Heart left ventricle (tissue), 16 donors: Measurements from ENCODE around the gene ARAF. TPM values are rescaled to one million over a fixed set of nuclear protein-coding genes. Genes with fewer than 3 reads are reported as not detected.

ENCODE experiments used
- ATAC-seq, 4 donors: fragments of 200-7000 bp; cut with Tn5 transposase; one replicate each; pipeline ENCODE4 v1.9.1; 2020 to 2022; ENCODE audit warnings: moderate library complexity in 4 of 4, mild to moderate bottlenecking in 3 of 4, moderate number of reproducible peaks in 1 of 4
- DNase-seq, 5 donors: peaks; one replicate each; pipeline ENCODE4 v3.0.0-alpha.2; 2020
- H3K27ac ChIP-seq, 12 donors: fragments of 200-600 bp; sonication (generic) in 4 of 12; one replicate each; pipeline versions ENCODE4 v1.5.0 to v1.8.0; 2016 to 2022; ENCODE audit warnings: mild to moderate bottlenecking in 2 of 12
- H3K27me3 ChIP-seq, 9 donors: fragments of 200-600 bp; sonication (generic) in 2 of 9; one replicate each; pipeline versions ENCODE4 v1.5.1 to v1.8.0; 2016 to 2022; ENCODE audit warnings: mild to moderate bottlenecking in 3 of 9
- H3K36me3 ChIP-seq, 9 donors: fragments of 200-600 bp; sonication (generic) in 2 of 9; one replicate each; pipeline versions ENCODE4 v1.5.0 to v1.8.0; 2018 to 2022; ENCODE audit warnings: mild to moderate bottlenecking in 2 of 9
- H3K4me1 ChIP-seq, 12 donors: fragments of 200-600 bp; sonication (generic) in 4 of 12; one replicate each; pipeline versions ENCODE4 v1.5.0 to v1.8.0; 2016 to 2022; ENCODE audit warnings: mild to moderate bottlenecking in 3 of 12
- H3K4me3 ChIP-seq, 12 donors: fragments of 200-600 bp; sonication (generic) in 4 of 12; one replicate each; pipeline versions ENCODE4 v1.5.0 to v1.8.0; 2017 to 2022; ENCODE audit warnings: mild to moderate bottlenecking in 9 of 12, moderate library complexity in 4 of 12
- H3K9me3 ChIP-seq, 12 donors: fragments of 200-600 bp; sonication (generic) in 4 of 12; one replicate each; pipeline versions ENCODE4 v1.5.0 to v1.8.0; 2016 to 2022; ENCODE audit warnings: mild to moderate bottlenecking in 1 of 12
- POLR2A ChIP-seq, 2 donors: fragments of 450-650 bp; IDR thresholded peaks; one replicate each; pipeline ENCODE4 v1.6.1; 2017; ENCODE audit warnings: antibody characterized with exemption in 2 of 2, mild to moderate bottlenecking in 2 of 2, moderate library complexity in 2 of 2
- WGBS, 4 donors: extraction: QIAGEN DNeasy Blood & Tissue Kit in 2 of 4; methylation state at CpG; one replicate each; pipeline versions ENCODE4 v1.1.5 to v1.1.7; 2013 to 2018; 5-methylcytosine and 5-hydroxymethylcytosine counted together
- intact Hi-C, 10 donors: fragments of 100-400 bp; cut with DNase I; formaldehyde crosslinking; loops; one replicate each; pipeline versions ENCODE4 v1.11.1 to v1.14.2; 2022
- polyA plus RNA-seq, 2 donors: library from polyadenylated mRNA; stranded (reverse); fragments of 200-250 nt; gene quantifications; one replicate each; pipeline ENCODE4 v1.2.3, GENCODE V29; 2013
- total RNA-seq, 9 donors: library from RNA; depleted of rRNA in 2 of 9; stranded (reverse); fragments of >200 nt in 2 of 9; fragmentation: NEBNext Ultra II Directional in 3 of 9; extraction: Animal tissue kit (Norgen Biotek cat#: 25700) in 3 of 9; gene quantifications; one replicate each; pipeline versions ENCODE4 v1.1.0 to v1.2.4, GENCODE V29; 2016 to 2023
- TF ChIP-seq, protein P1 (sequence below), 12 donors: fragments of 200-600 bp; sonication (generic) in 4 of 12; IDR thresholded peaks; one replicate each; pipeline versions ENCODE4 v1.5.0 to v1.8.0; 2018 to 2022; ENCODE audit warnings: antibody characterized with exemption in 12 of 12, mild to moderate bottlenecking in 5 of 12
- donor health status: ischemic (EF 13 %, LVEDD 7.1; RV severe dilation, severe dysfunction).
- donor health status: healthy with polysubstance abuse.
- donor health status: DM: no; HTN: yes; CAD: no.
- donor health status: DM: no; HTN: no; CAD: no.
- donor health status: ischemic (EF 25% LVEDD 6.9; RV normal size, moderate dysfunction).
- donor health status: ischemic (EF 25% LVEDD 5.7; RV mildly dilated, moderate dysfunction).
- donor health status: healthy.
- donor health status: DM: yes; HTN: yes; CAD: no.
- donor health status: ischemic (EF 35%, LVEDD 5.7; RV mildly dilated, moderate dysfunction).
- donor health status: nonischemic (EF 11% LVEDD 7.7; RV severe dilation, severe dysfunction).
- donor health status: DM: yes; HTN: yes; CAD: no.
- donor health status: PGD.
- donor health status: ischemic (EF 29% LVEDD 5.4; RV normal size, mild dysfunction).
- donor health status: nonischemic (EF 23%, LVEDD 6.1; RV moderate dilation, normal function).

The ARAF gene
- total and polyA plus RNA-seq, 11 donors = 36.3 to 97.6 (median 80.8) TPM

DNA sequence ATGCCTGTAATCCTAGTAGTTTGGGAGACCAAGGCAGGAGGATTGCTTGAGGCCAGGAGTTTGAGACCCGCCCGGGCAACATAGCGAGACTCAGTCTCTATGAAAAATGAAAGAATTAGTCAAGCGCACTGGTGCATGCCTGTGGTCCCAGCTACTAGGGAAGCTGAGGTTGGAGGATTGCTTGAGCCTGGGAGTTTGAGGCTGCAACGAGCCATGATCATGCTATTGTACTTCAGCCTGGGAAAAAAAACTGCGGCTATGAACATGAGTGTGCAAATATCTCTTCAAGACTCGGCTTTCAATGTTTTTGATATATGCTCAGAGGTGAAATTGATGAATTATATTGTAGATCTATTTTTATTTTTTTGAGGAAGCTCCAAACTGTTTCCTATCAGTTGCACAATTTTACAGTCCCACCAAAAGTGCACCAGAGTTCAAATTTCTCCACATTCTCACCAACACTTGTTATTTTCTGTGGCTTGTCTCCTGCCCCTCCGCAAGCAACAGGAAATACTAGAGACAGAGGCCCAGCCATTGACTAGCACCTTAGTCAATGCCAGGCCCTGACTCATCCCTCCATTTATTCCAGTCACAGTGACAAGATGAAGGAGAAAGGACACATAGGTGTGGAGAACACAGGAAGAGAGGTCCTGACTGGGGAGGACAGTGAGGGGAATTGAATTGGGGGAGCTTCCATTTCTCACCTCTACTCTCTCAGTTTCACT lies 44.9 kb upstream of the ARAF start:
- intact Hi-C loops = no loop called here
- Histone ChIP-seq H3K27me3 (peaks cover 0 to 8% (median 0%) of the 10 kb centered on the region in 9 donors), H3K4me3 (no peak overlapping the region), H3K9me3 (peaks cover 0 to 2% (median 0%) of the 10 kb centered on the region in 12 donors), H3K4me1 (peaks cover 0 to 4% (median 0%) of the 10 kb centered on the region in 12 donors), H3K36me3 (no peaks in the 10 kb centered on the region), H3K27ac (no peak overlapping the region)
- TF ChIP-seq, protein P1, sequence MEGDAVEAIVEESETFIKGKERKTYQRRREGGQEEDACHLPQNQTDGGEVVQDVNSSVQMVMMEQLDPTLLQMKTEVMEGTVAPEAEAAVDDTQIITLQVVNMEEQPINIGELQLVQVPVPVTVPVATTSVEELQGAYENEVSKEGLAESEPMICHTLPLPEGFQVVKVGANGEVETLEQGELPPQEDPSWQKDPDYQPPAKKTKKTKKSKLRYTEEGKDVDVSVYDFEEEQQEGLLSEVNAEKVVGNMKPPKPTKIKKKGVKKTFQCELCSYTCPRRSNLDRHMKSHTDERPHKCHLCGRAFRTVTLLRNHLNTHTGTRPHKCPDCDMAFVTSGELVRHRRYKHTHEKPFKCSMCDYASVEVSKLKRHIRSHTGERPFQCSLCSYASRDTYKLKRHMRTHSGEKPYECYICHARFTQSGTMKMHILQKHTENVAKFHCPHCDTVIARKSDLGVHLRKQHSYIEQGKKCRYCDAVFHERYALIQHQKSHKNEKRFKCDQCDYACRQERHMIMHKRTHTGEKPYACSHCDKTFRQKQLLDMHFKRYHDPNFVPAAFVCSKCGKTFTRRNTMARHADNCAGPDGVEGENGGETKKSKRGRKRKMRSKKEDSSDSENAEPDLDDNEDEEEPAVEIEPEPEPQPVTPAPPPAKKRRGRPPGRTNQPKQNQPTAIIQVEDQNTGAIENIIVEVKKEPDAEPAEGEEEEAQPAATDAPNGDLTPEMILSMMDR (IDR thresholded peaks at IDR 0.05) = no peak
- no peak for TF ChIP-seq POLR2A (IDR thresholded peaks at IDR 0.05)
- ATAC-seq = no peak
- DNase-seq = no peak
- 84 to 95% (median 88%) methylated on average over 8 of the region's 8 CpGs for WGBS, 4 donors

DNA sequence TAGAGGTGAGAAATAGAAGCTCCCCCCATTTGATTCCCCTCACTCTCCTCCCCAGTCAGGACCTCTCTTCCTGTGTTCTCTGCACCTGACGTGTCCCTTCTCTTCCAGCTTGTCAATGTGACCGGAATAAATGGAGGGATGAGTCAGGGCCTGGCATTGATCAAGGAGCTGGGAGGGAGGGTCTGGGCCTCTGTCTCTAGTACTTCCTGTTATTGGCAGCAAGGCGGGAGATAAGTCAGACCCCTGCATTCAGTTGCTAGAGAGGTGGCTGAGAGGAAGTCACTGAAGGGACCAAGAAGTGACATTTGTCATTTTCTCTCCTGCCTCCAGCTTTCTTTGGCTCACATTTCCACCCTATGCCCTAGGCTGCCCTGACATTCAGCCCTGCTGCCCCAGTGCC lies 42.9 kb upstream of the ARAF start:
- Histone ChIP-seq H3K4me3 (no peak overlapping the region), H3K27me3 (peaks cover 0 to 8% (median 0%) of the 10 kb centered on the region in 9 donors), H3K9me3 (peaks cover 0 to 15% (median 0%) of the 10 kb centered on the region in 12 donors), H3K4me1 (peaks cover 0 to 4% (median 0%) of the 10 kb centered on the region in 12 donors), H3K27ac (no peak overlapping the region), H3K36me3 (no peaks in the 10 kb centered on the region)
- DNase-seq = no peak
- ATAC-seq = no peak
- TF ChIP-seq, protein P1 (IDR thresholded peaks at IDR 0.05) = no peak
- intact Hi-C loops = no loop called here
- WGBS, 4 donors = 55 to 82% (median 75%) methylated on average over 3 of the region's 3 CpGs

DNA sequence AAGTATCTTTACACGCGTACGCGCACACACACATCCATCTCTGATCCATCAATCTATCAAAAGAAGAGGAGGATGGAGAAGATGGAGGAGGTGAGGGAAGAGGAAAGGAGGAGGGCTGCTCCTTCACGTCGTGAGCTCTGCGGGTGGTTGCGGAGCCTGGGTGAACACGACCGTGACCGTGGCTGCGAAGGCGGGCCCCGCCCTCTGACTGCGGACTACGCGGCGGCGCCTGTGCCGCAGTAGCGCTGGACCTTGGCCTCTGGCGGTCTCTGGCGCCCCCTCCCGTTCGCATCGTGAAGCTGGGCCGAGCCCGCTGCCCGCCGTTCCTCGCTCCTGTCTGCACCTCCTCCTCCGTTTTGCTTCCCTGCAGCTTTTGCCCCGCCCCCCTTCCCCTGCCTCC lies 37.7 kb upstream of the ARAF start:
- no peaks in the 10 kb centered on the region for H3K27me3 ChIP-seq
- ATAC-seq = peak; percentile 95 to 99 (median 98)
- WGBS, 4 donors = 2 to 27% (median 9%) methylated on average over 32 to 33 of the region's 33 CpGs

More for the DNA sequence above, 37.7 kb upstream of the ARAF start:
- peak overlapping the region in 2 of 12 donors; percentile 9 to 23 for H3K27ac ChIP-seq
- no peaks in the 10 kb centered on the region for H3K36me3 ChIP-seq
- H3K4me1 ChIP-seq = peaks cover 0 to 6% (median 0%) of the 10 kb centered on the region in 12 donors
- H3K4me3 ChIP-seq = peak overlapping the region; percentile 31 to 65 (median 56)
- peaks cover 0 to 15% (median 0%) of the 10 kb centered on the region in 12 donors for H3K9me3 ChIP-seq
- intact Hi-C loops = loop anchor here (1.0 to 10.0 kb wide), 7 partner anchors 40 to 331 kb away; partner anchors contain the start of genes UBA1 (in 10 of the 10) and ZNF41 (in 1 of the 10)
- no peak for TF ChIP-seq POLR2A (IDR thresholded peaks at IDR 0.05)
- TF ChIP-seq, protein P1 (IDR thresholded peaks at IDR 0.05) = peak; percentile 71 to 84 (median 79)
- peak; percentile 80 to 92 (median 87) for DNase-seq
